Measurements from ENCODE around the gene PRL. TPM values are rescaled to one million over a fixed set of nuclear protein-coding genes. Genes with fewer than 3 reads are reported as not detected.
A peak's percentile ranks its signal among the peaks of the same experiment; 100 is the strongest.

Gene PRL
- total RNA-seq, 1 experiment from 2014 or later = not detected

DNA sequence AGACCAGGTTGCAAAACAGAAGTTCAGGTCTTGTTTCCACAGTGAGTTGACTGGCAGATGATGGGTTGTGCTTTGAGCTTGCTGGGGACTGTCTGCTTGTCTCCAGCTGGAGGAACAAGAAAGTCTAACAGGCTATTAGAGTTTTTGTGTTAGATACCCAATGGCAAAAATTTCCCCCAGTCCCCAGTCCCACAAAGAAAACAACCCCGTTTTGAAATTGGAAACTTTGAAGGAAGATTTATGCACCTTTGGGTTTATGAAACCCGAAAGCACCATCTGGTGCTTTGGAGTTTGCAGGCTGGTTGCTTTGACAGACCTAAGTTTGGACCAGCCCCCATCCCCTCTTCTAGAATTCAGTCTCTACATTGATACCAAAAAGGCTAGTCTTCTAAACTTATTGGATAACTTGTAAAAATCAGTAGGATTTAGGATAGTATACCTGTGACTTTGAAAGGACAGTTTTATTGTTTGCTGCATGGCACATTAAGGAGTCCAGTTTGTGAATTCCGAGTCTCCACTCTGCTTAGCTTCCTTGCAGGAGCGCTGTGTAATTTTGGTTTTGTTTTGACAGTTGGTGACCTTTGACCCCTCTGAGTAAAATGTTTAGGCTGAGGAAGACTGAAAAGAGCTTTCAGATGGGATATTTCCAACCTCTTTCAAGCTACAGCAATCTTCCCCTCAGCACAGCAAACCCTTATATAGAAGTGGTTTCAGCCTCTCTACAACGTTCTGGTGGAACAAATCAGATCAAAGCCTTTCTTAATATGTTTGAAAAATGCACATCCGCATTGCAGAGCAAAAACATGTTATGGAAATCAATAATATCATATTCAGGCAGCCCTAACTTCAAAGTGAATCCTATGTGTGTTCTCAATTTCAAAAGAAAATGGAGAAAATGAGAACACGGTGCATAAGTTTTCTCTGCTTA, 25.5 kb upstream of the PRL start:
- no peaks in the 10 kb centered on the region for H3K36me3 Mint-ChIP-seq (ENCODE audit: insufficient read depth, unreplicated experiment)
- ChIA-PET POLR2A (interaction anchor here (0.6 kb wide), 1 partner anchor 361 kb away, joined by 4 read pairs; no protein-coding TSS in a partner anchor), CTCF (interaction anchor here (1.0 kb wide), 1 partner anchor 9 kb away, joined by 4 read pairs; no protein-coding TSS in a partner anchor)
- no peaks in the 10 kb centered on the region for H3K4me1 Mint-ChIP-seq (ENCODE audit: insufficient read depth, unreplicated experiment)
- H3K9me3 Mint-ChIP-seq (ENCODE audit: unreplicated experiment) = no peaks in the 10 kb centered on the region
- no peak for DNase-seq (ENCODE audit: unreplicated experiment)
- TF ChIP-seq, protein P1, sequence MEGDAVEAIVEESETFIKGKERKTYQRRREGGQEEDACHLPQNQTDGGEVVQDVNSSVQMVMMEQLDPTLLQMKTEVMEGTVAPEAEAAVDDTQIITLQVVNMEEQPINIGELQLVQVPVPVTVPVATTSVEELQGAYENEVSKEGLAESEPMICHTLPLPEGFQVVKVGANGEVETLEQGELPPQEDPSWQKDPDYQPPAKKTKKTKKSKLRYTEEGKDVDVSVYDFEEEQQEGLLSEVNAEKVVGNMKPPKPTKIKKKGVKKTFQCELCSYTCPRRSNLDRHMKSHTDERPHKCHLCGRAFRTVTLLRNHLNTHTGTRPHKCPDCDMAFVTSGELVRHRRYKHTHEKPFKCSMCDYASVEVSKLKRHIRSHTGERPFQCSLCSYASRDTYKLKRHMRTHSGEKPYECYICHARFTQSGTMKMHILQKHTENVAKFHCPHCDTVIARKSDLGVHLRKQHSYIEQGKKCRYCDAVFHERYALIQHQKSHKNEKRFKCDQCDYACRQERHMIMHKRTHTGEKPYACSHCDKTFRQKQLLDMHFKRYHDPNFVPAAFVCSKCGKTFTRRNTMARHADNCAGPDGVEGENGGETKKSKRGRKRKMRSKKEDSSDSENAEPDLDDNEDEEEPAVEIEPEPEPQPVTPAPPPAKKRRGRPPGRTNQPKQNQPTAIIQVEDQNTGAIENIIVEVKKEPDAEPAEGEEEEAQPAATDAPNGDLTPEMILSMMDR (IDR thresholded peaks at IDR 0.05; ENCODE audit: unreplicated experiment) = no peak
- BruUV-seq (replicated peaks) = no TSS peak
- H3K4me3 Mint-ChIP-seq (ENCODE audit: unreplicated experiment) = no peak overlapping the region
- H3K27ac Mint-ChIP-seq (ENCODE audit: low read depth, unreplicated experiment) = no peak overlapping the region
- H3K27me3 Mint-ChIP-seq (ENCODE audit: insufficient read depth, unreplicated experiment) = no peaks in the 10 kb centered on the region
- intact Hi-C loops (cut with micrococcal nuclease) = no loop called here

DNA sequence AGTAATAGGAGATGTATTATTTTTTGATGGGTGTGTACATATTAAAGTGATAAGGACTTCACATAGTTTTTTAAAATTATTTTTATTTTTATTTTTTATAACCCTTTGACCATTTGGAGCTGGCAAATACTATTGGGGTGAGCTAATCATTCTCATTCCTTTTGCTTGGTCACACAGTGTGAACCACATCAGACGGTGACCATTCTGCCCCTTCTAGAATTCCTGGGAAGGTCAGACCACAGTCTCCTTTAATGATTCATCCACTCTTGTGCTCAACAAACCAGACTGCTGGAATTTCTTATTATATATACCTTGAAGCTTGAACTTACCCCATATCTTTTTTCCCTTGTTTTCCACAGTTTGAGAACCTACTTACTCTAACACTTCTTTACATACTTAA, 23.9 kb upstream of the PRL start:
- intact Hi-C loops (cut with micrococcal nuclease) = no loop called here
- ChIA-PET CTCF (interaction anchor here (0.7 kb wide), 2 partner anchors 416 to 788 kb away, joined by 3 read pairs; no protein-coding TSS in a partner anchor), POLR2A (no interaction called here)
- TF ChIP-seq, protein P1 (IDR thresholded peaks at IDR 0.05; ENCODE audit: unreplicated experiment) = no peak
- peak; percentile 32 for DNase-seq (ENCODE audit: unreplicated experiment)
- Mint-ChIP-seq H3K36me3 (ENCODE audit: insufficient read depth, unreplicated experiment) (no peaks in the 10 kb centered on the region), H3K4me3 (ENCODE audit: unreplicated experiment) (no peak overlapping the region), H3K4me1 (ENCODE audit: insufficient read depth, unreplicated experiment) (no peaks in the 10 kb centered on the region), H3K27ac (ENCODE audit: low read depth, unreplicated experiment) (no peak overlapping the region), H3K9me3 (ENCODE audit: unreplicated experiment) (no peaks in the 10 kb centered on the region), H3K27me3 (ENCODE audit: insufficient read depth, unreplicated experiment) (no peaks in the 10 kb centered on the region)
- no TSS peak for BruUV-seq (replicated peaks)

DNA sequence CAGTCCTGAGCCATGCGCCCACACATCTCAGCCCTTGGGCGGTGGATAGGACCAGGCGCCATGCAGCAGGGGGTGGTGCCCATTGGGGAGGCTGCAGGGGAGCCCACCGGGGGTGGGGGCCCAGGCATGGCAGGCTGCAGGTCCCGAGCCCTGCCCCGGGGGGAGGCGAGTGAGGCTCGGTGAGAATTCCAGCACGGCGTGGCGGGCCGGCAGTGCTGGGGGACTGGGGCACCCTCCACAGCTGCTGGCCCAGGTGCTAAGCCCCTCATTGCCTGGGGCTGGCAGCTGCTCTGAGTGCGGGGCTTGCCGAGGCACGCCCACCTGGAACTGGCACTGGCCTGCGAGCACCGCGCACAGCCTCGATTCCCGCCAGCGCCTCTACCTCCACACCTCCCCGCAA, 21.6 kb upstream of the PRL start:
- H3K27me3 Mint-ChIP-seq (ENCODE audit: insufficient read depth, unreplicated experiment) = no peaks in the 10 kb centered on the region

DNA sequence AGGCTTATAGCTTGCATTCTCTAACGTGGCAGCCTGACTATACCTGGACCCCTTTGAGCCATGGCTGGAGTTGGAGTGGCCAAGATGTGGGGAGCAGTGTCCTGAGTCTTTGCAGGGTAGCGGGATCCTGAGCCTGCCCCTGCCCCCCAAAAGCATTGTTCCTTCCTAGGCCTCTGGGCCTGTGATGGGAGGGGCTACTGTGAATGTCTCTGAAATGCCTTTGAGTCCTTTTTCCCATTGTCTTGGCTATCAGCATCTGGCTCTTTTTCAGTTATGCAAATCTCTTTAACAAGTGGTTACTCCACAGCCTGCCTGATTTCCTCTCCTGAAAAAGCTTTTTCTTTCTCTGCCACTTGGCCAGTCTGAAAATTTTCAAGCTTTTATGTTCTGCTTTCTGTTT, 17.0 kb upstream of the PRL start:
- ChIA-PET POLR2A (interaction anchor here (0.7 kb wide), 1 partner anchor 45 kb away, joined by 4 read pairs; no protein-coding TSS in a partner anchor), CTCF (no interaction called here)
- no TSS peak for BruUV-seq (replicated peaks)
- Mint-ChIP-seq H3K27me3 (ENCODE audit: insufficient read depth, unreplicated experiment) (no peaks in the 10 kb centered on the region), H3K9me3 (ENCODE audit: unreplicated experiment) (peaks cover 22% of the 10 kb centered on the region), H3K36me3 (ENCODE audit: insufficient read depth, unreplicated experiment) (peaks cover 4% of the 10 kb centered on the region), H3K4me1 (ENCODE audit: insufficient read depth, unreplicated experiment) (no peaks in the 10 kb centered on the region), H3K27ac (ENCODE audit: low read depth, unreplicated experiment) (no peak overlapping the region), H3K4me3 (ENCODE audit: unreplicated experiment) (no peak overlapping the region)
- TF ChIP-seq, protein P1 (IDR thresholded peaks at IDR 0.05; ENCODE audit: unreplicated experiment) = no peak
- no peak for DNase-seq (ENCODE audit: unreplicated experiment)
- intact Hi-C loops (cut with micrococcal nuclease) = no loop called here

More for the DNA sequence above, 21.6 kb upstream of the PRL start:
- Mint-ChIP-seq H3K4me1 (ENCODE audit: insufficient read depth, unreplicated experiment) (no peaks in the 10 kb centered on the region), H3K27ac (ENCODE audit: low read depth, unreplicated experiment) (no peak overlapping the region), H3K36me3 (ENCODE audit: insufficient read depth, unreplicated experiment) (peaks cover 4% of the 10 kb centered on the region), H3K4me3 (ENCODE audit: unreplicated experiment) (no peak overlapping the region), H3K9me3 (ENCODE audit: unreplicated experiment) (no peaks in the 10 kb centered on the region)
- intact Hi-C loops (cut with micrococcal nuclease) = no loop called here
- DNase-seq (ENCODE audit: unreplicated experiment) = no peak
- CTCF ChIA-PET = interaction anchor here (0.6 kb wide), 1 partner anchor 133 kb away, joined by 4 read pairs; no protein-coding TSS in a partner anchor
- TF ChIP-seq, protein P1 (IDR thresholded peaks at IDR 0.05; ENCODE audit: unreplicated experiment) = no peak
- no TSS peak for BruUV-seq (replicated peaks)
- POLR2A ChIA-PET = no interaction called here
